HepG2 (cell line): ENCODE data around the gene SMIM45.

Experiments
- CENPT ChIP-seq: sonication (generic); formaldehyde crosslinking; IDR thresholded peaks from 2 replicates; pipeline ENCODE4 v1.8.0; 2022; ENCODE audit warnings: low read depth, mild to moderate bottlenecking, moderate library complexity, missing genetic modification reagents
- MED1 ChIP-seq: sonication (generic); formaldehyde crosslinking; IDR thresholded peaks from 2 replicates; pipeline ENCODE4 v1.4.0; 2020; ENCODE audit warnings: missing genetic modification reagents
- ZNF232 ChIP-seq: sonication (generic); formaldehyde crosslinking; IDR thresholded peaks from 2 replicates; pipeline ENCODE4 v1.4.0; 2020; ENCODE audit warnings: missing genetic modification reagents, borderline replicate concordance
- ZNF660 ChIP-seq: sonication (generic); formaldehyde crosslinking; IDR thresholded peaks from 2 replicates; pipeline ENCODE4 v1.5.1; 2020; ENCODE audit warnings: mild to moderate bottlenecking, low read depth, missing genetic modification reagents, borderline replicate concordance
- TF ChIP-seq, protein P1 (sequence below), 2 experiments: sonication (generic) in 1 of 2; formaldehyde crosslinking in 1 of 2; IDR thresholded peaks; 2 replicates each; pipeline versions ENCODE4 v1.4.0 to v1.6.1; 2016 to 2020; ENCODE audit warnings: borderline replicate concordance in 1 of 2, low read depth in 1 of 2, mild to moderate bottlenecking in 1 of 2, missing genetic modification reagents in 1 of 2
- TF ChIP-seq, protein P2 (sequence below): sonication (generic); formaldehyde crosslinking; IDR thresholded peaks from 2 replicates; pipeline ENCODE4 v1.5.0; 2020; ENCODE audit warnings: mild to moderate bottlenecking, missing genetic modification reagents, borderline replicate concordance
- TF ChIP-seq, protein P3 (sequence below): sonication (generic); formaldehyde crosslinking; IDR thresholded peaks from 2 replicates; pipeline ENCODE4 v1.4.0; 2020; ENCODE audit warnings: mild to moderate bottlenecking, missing genetic modification reagents
- TF ChIP-seq, protein P4 (sequence below): sonication (generic); formaldehyde crosslinking; conservative IDR thresholded peaks from 2 replicates; pipeline ENCODE4 v1.4.0; 2020; ENCODE audit warnings: missing genetic modification reagents
- TF ChIP-seq, protein P5 (sequence below): sonication (generic); formaldehyde crosslinking; IDR thresholded peaks from 2 replicates; pipeline ENCODE4 v1.4.0; 2020; ENCODE audit warnings: mild to moderate bottlenecking, missing genetic modification reagents, borderline replicate concordance

SMIM45 gene

DNA sequence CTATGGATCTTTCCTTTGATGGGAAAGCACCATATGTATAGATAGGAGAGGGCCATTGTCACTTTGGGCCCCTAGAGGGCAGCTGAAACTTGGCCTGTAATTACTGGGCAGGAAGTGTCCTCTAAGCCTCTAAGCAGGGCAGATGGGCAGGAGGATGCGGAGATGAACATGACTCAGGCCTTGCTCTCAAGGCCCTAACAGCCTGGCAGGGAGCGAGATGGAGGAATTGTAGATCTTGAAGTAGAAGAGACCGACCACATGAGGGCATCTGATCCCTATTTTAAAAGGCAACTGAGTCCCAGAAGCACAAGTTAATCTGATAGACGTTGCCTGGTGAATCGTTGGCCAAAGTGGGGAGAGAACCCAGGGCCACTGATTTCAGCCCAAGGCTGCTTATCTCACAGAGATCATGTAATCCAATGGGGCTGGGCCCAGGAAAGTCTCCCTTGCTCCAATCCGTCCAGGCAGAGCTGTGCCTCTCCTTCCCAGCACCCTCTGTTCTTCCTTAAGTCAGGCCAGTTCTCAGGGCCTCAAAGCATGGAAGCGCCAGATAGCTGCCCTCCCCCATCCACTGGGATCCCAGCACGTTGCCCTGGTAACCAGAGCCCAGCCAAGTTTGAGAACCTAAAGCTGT lies 14.8 kb downstream of the SMIM45 start (continued):
- TF ChIP-seq, protein P1, sequence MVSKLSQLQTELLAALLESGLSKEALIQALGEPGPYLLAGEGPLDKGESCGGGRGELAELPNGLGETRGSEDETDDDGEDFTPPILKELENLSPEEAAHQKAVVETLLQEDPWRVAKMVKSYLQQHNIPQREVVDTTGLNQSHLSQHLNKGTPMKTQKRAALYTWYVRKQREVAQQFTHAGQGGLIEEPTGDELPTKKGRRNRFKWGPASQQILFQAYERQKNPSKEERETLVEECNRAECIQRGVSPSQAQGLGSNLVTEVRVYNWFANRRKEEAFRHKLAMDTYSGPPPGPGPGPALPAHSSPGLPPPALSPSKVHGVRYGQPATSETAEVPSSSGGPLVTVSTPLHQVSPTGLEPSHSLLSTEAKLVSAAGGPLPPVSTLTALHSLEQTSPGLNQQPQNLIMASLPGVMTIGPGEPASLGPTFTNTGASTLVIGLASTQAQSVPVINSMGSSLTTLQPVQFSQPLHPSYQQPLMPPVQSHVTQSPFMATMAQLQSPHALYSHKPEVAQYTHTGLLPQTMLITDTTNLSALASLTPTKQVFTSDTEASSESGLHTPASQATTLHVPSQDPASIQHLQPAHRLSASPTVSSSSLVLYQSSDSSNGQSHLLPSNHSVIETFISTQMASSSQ (IDR thresholded peaks at IDR 0.05; ENCODE audit: low read depth), result no peak
- TF ChIP-seq, protein P1 (CRISPR knock-in tag; IDR thresholded peaks at IDR 0.05; ENCODE audit: borderline replicate concordance), result no peak
- TF ChIP-seq, protein P2, sequence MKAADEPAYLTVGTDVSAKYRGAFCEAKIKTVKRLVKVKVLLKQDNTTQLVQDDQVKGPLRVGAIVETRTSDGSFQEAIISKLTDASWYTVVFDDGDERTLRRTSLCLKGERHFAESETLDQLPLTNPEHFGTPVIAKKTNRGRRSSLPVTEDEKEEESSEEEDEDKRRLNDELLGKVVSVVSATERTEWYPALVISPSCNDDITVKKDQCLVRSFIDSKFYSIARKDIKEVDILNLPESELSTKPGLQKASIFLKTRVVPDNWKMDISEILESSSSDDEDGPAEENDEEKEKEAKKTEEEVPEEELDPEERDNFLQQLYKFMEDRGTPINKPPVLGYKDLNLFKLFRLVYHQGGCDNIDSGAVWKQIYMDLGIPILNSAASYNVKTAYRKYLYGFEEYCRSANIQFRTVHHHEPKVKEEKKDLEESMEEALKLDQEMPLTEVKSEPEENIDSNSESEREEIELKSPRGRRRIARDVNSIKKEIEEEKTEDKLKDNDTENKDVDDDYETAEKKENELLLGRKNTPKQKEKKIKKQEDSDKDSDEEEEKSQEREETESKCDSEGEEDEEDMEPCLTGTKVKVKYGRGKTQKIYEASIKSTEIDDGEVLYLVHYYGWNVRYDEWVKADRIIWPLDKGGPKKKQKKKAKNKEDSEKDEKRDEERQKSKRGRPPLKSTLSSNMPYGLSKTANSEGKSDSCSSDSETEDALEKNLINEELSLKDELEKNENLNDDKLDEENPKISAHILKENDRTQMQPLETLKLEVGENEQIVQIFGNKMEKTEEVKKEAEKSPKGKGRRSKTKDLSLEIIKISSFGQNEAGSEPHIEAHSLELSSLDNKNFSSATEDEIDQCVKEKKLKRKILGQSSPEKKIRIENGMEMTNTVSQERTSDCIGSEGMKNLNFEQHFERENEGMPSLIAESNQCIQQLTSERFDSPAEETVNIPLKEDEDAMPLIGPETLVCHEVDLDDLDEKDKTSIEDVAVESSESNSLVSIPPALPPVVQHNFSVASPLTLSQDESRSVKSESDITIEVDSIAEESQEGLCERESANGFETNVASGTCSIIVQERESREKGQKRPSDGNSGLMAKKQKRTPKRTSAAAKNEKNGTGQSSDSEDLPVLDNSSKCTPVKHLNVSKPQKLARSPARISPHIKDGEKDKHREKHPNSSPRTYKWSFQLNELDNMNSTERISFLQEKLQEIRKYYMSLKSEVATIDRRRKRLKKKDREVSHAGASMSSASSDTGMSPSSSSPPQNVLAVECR, result no peak
- no peak for TF ChIP-seq ZNF660 (CRISPR knock-in tag)
- no peak for TF ChIP-seq MED1 (CRISPR knock-in tag)
- TF ChIP-seq, protein P3, sequence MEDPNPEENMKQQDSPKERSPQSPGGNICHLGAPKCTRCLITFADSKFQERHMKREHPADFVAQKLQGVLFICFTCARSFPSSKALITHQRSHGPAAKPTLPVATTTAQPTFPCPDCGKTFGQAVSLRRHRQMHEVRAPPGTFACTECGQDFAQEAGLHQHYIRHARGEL, result no peak
- no peak for TF ChIP-seq ZNF232 (CRISPR knock-in tag)
- no peak for TF ChIP-seq CENPT (CRISPR knock-in tag)
- TF ChIP-seq, protein P4, sequence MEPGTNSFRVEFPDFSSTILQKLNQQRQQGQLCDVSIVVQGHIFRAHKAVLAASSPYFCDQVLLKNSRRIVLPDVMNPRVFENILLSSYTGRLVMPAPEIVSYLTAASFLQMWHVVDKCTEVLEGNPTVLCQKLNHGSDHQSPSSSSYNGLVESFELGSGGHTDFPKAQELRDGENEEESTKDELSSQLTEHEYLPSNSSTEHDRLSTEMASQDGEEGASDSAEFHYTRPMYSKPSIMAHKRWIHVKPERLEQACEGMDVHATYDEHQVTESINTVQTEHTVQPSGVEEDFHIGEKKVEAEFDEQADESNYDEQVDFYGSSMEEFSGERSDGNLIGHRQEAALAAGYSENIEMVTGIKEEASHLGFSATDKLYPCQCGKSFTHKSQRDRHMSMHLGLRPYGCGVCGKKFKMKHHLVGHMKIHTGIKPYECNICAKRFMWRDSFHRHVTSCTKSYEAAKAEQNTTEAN, result no peak
- TF ChIP-seq, protein P5, sequence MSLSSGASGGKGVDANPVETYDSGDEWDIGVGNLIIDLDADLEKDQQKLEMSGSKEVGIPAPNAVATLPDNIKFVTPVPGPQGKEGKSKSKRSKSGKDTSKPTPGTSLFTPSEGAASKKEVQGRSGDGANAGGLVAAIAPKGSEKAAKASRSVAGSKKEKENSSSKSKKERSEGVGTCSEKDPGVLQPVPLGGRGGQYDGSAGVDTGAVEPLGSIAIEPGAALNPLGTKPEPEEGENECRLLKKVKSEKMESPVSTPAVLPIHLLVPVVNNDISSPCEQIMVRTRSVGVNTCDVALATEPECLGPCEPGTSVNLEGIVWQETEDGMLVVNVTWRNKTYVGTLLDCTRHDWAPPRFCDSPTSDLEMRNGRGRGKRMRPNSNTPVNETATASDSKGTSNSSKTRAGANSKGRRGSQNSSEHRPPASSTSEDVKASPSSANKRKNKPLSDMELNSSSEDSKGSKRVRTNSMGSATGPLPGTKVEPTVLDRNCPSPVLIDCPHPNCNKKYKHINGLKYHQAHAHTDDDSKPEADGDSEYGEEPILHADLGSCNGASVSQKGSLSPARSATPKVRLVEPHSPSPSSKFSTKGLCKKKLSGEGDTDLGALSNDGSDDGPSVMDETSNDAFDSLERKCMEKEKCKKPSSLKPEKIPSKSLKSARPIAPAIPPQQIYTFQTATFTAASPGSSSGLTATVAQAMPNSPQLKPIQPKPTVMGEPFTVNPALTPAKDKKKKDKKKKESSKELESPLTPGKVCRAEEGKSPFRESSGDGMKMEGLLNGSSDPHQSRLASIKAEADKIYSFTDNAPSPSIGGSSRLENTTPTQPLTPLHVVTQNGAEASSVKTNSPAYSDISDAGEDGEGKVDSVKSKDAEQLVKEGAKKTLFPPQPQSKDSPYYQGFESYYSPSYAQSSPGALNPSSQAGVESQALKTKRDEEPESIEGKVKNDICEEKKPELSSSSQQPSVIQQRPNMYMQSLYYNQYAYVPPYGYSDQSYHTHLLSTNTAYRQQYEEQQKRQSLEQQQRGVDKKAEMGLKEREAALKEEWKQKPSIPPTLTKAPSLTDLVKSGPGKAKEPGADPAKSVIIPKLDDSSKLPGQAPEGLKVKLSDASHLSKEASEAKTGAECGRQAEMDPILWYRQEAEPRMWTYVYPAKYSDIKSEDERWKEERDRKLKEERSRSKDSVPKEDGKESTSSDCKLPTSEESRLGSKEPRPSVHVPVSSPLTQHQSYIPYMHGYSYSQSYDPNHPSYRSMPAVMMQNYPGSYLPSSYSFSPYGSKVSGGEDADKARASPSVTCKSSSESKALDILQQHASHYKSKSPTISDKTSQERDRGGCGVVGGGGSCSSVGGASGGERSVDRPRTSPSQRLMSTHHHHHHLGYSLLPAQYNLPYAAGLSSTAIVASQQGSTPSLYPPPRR, result no peak
